RPMI7951 (cell line): ENCODE data around the gene TLR8. TPM values are rescaled to one million over a fixed set of nuclear protein-coding genes. Genes with fewer than 3 reads are reported as not detected.

ENCODE experiments used
- DNase-seq: peaks from one replicate; pipeline ENCODE4 v3.0.0-alpha.2; 2012; ENCODE audit warnings: low read depth
- total RNA-seq: library from RNA; depleted of rRNA; stranded (reverse); fragments of >200 nt; shearing (Covaris generic); gene quantifications from 2 replicates; pipeline ENCODE4 v1.2.3, GENCODE V29; 2014; rRNA removed

The TLR8 gene
- total RNA-seq, 1 experiment from 2014 or later, result not detected

DNA sequence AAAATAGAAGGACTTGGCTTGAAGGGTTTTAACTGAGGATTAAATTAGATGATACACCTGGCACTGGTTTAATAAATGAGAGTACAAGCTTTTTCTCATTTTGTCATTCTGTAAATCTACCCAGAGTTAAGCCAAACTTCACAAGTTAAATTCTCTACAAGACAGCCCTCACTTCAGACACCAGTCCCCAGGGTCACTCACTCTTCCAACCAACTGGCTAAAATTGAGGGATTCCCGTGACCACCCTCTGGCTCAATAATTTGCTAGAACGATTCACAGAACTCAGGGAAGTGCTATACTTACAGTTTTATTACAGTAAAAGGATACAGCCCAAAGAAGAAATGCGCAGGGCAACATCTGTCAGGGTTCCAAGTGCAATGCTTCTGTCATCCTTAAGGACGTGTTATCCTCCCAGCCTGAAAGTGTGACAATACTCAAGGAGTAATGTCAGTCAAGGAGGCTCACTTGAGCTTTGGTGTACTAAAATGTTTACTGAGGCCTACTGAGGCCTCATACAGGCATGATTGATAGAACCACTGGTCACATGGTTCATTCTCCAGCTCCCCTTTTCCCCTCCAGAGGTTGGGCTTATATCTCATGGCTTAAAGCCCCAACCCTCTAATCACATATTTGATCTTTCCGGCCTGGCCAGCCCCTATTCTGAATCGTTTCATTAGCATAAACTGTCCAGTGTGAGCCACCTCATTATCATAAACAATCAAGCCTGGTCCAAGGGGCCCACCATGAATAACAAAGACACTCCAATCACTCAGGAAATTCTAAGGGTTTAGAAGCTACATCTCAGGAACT lies 58.9 kb downstream of the TLR8 start:
- no peak for DNase-seq

DNA sequence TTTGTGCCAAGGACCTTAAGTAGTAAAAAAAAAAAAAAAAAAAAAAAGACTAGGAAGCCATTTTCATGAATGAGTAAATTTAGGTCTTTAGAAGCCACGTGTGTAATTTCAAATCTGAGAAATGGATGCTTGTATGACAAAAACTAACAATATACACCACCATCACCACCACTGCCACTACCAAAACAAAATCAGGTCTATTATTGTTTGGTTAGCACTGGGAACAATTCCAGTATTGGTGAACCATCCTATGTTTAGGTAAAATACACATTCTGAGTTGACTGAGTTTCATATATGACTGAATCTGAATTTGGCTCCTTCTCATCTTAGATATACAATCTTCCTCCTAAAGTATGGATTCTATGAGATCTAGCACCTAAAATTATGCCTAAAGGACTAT lies 59.7 kb downstream of the TLR8 start:
- DNase-seq, result no peak

GRCh38 chrX:12967711-12968465 lies 61.5 kb downstream of the TLR8 start:
- DNase-seq, result no peak

- peak; percentile 60 for DNase-seq
Measured at GRCh38 chrX:12970691-12971202, 64.3 kb downstream of the TLR8 start.

- DNase-seq, result no peak
Measured at GRCh38 chrX:12971282-12972003, 65.0 kb downstream of the TLR8 start.

DNA sequence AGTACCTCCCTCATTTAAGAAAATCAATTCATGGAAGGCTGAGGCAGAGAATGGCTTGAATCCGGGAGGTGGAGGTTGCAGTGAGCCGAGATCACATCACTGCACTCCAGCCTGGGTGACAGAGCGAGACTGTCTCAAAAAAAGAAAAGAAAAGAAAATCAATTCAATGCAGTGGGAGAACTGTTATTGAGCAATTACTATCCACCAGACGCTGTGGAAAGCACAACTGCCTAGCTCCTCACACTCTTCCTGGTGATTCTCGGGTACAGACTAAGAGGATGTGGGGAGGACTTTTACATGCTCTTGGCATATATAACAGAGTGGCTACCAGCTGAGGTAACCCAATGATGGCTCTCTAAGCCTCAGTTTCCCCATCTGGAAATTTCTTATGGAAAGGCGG lies 65.8 kb downstream of the TLR8 start:
- no peak for DNase-seq

Other genes with a start within 250 kb of the TLR8 start
- gene PRPS2, start 115.2 kb upstream of the TLR8 start, total RNA-seq, result 53.8 and 54.0 TPM in 2 replicates
- not detected in 2 replicates for gene TLR7, start 39.5 kb upstream of the TLR8 start, total RNA-seq
- gene TMSB4X, start 68.5 kb downstream of the TLR8 start, total RNA-seq, result 3,554 and 3,782 TPM in 2 replicates
- gene FAM9C, start 138.0 kb downstream of the TLR8 start, total RNA-seq, result under 0.01 TPM in 1 of 2 replicates, not detected in the other